OCI-LY1 (cell line): ENCODE results near the gene SLC24A4.

Source experiments
- H2AFZ ChIP-seq: fragments of 200-600 bp; sonication (generic), shearing (Covaris generic); 2 replicates; pipeline ENCODE4 v1.6.0; 2014; ENCODE audit warnings: antibody characterized with exemption, mild to moderate bottlenecking, low read length
- H3F3A ChIP-seq: fragments of 200-600 bp; sonication (generic), shearing (Covaris generic); 2 replicates; pipeline ENCODE4 v1.6.0; 2014; ENCODE audit warnings: mild to moderate bottlenecking, antibody characterized with exemption, low read length, moderate library complexity; ENCODE audit not compliant: insufficient read depth
- H3K27ac ChIP-seq: fragments of 200-600 bp; sonication (generic); 2 replicates; pipeline ENCODE4 v1.5.1; 2014; ENCODE audit warnings: low read length, mixed run types, mild to moderate bottlenecking, low read depth; ENCODE audit not compliant: poor library complexity, severe bottlenecking
- H3K27me3 ChIP-seq: fragments of 200-600 bp; sonication (generic); 2 replicates; pipeline ENCODE4 v1.6.0; 2014; ENCODE audit warnings: antibody characterized with exemption, mild to moderate bottlenecking, low read length, moderate library complexity; ENCODE audit not compliant: insufficient read depth
- H3K36me3 ChIP-seq: fragments of 200-600 bp; sonication (generic); 2 replicates; pipeline ENCODE4 v1.6.1; 2014; ENCODE audit warnings: mild to moderate bottlenecking, antibody characterized with exemption, low read length, moderate library complexity, mixed read lengths; ENCODE audit not compliant: insufficient read depth
- H3K4me1 ChIP-seq: fragments of 200-600 bp; sonication (generic); 2 replicates; pipeline ENCODE4 v1.5.1; 2014; ENCODE audit warnings: mild to moderate bottlenecking, low read length, moderate library complexity; ENCODE audit not compliant: insufficient read depth, severe bottlenecking
- H3K4me2 ChIP-seq: fragments of 200-600 bp; sonication (generic), shearing (Covaris generic); 2 replicates; pipeline ENCODE4 v1.6.1; 2014; ENCODE audit warnings: low read length
- H3K4me3 ChIP-seq: fragments of 200-600 bp; sonication (generic); 2 replicates; pipeline ENCODE4 v1.5.1; 2014; ENCODE audit warnings: low read length, low read depth, mild to moderate bottlenecking, mixed read lengths; ENCODE audit not compliant: poor library complexity, severe bottlenecking
- H3K79me2 ChIP-seq: fragments of 200-600 bp; shearing (Covaris generic); 2 replicates; pipeline ENCODE4 v1.6.1; 2016; ENCODE audit warnings: mixed run types, low read length, mixed read lengths; ENCODE audit not compliant: insufficient read depth
- H3K9ac ChIP-seq: fragments of 200-600 bp; sonication (generic), shearing (Covaris generic); 2 replicates; pipeline ENCODE4 v1.6.1; 2014; ENCODE audit warnings: mild to moderate bottlenecking, low read length, mixed read lengths
- H3K9me2 ChIP-seq: fragments of 200-600 bp; sonication (generic), shearing (Covaris generic); 2 replicates; pipeline ENCODE4 v1.6.1; 2014; ENCODE audit warnings: low read depth, mild to moderate bottlenecking, low read length, mixed read lengths
- H3K9me3 ChIP-seq: fragments of 200-600 bp; shearing (Covaris generic); 2 replicates; pipeline ENCODE4 v1.6.1; 2014; ENCODE audit warnings: low read length, mixed read lengths
- H4K20me1 ChIP-seq: fragments of 200-600 bp; sonication (generic), shearing (Covaris generic); 2 replicates; pipeline ENCODE4 v1.6.0; 2016; ENCODE audit warnings: mild to moderate bottlenecking, low read length; ENCODE audit not compliant: insufficient read depth
- EZH2 ChIP-seq: fragments of 200-600 bp; sonication (generic), shearing (Covaris generic); IDR thresholded peaks from 2 replicates; pipeline ENCODE4 v1.8.0; 2017; ENCODE audit warnings: borderline replicate concordance, mixed run types, mild to moderate bottlenecking, antibody characterized with exemption, low read length, moderate library complexity, mixed read lengths
- TF ChIP-seq, protein P1 (sequence below): fragments of 200-600 bp; sonication (generic), shearing (Covaris generic); IDR thresholded peaks from 2 replicates; pipeline ENCODE4 v1.5.1; 2017; ENCODE audit warnings: mild to moderate bottlenecking, antibody characterized with exemption, low read length, moderate library complexity, mixed read lengths

The SLC24A4 gene

DNA sequence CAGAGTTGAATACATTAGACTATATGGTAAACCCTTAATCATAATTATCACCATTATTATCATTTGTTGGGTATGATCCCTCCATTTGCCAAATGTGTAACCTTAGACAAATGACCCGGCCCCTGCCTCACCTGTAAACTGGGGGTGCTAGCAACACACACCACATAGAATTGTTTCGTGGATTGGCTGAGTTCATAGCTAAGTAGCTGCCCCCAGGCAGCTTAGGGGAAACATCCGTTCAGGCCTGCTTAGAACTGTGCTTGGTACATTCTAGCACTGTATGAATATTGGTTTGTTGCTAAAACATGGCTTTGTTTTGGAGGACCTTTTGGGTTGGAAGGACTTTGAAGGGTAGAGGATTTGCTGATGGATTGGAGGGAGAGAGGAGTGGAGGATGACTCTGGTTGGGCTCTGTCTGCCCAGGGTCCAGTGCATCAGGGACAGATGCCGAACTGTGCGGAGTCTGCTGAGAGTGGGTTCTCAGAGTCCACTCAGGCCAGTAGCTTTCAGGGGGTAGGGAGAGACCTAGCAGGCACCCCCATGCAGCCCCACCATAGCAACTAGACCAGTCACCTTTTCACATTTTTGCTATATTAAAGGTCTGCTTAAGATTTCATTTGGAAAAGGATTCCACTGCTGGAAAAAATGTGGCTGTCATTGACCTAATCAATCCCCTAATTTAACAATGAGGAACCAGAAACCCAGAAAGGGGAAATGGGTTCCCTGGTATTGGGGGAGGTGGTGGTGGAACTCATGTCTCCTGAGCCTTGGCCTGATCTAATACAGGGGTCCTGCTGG, 192.8 kb downstream of the SLC24A4 start:
- TF ChIP-seq, protein P1, sequence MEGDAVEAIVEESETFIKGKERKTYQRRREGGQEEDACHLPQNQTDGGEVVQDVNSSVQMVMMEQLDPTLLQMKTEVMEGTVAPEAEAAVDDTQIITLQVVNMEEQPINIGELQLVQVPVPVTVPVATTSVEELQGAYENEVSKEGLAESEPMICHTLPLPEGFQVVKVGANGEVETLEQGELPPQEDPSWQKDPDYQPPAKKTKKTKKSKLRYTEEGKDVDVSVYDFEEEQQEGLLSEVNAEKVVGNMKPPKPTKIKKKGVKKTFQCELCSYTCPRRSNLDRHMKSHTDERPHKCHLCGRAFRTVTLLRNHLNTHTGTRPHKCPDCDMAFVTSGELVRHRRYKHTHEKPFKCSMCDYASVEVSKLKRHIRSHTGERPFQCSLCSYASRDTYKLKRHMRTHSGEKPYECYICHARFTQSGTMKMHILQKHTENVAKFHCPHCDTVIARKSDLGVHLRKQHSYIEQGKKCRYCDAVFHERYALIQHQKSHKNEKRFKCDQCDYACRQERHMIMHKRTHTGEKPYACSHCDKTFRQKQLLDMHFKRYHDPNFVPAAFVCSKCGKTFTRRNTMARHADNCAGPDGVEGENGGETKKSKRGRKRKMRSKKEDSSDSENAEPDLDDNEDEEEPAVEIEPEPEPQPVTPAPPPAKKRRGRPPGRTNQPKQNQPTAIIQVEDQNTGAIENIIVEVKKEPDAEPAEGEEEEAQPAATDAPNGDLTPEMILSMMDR, result no peak
- TF ChIP-seq EZH2, result no peak
- no peak overlapping the region for H3K4me3 ChIP-seq
- no peaks in the 10 kb centered on the region for H3K4me1 ChIP-seq
- no peak overlapping the region for H3K9ac ChIP-seq
- no peaks in the 10 kb centered on the region for H3F3A ChIP-seq
- H3K4me2 ChIP-seq, result no peak overlapping the region
- no peaks in the 10 kb centered on the region for H3K27me3 ChIP-seq
- H3K36me3 ChIP-seq, result no peaks in the 10 kb centered on the region
- H4K20me1 ChIP-seq, result no peaks in the 10 kb centered on the region
- no peaks in the 10 kb centered on the region for H3K79me2 ChIP-seq
- no peaks in the 10 kb centered on the region for H3K9me2 ChIP-seq
- H2AFZ ChIP-seq, result no peak overlapping the region
- H3K27ac ChIP-seq, result no peak overlapping the region
- H3K9me3 ChIP-seq, result no peaks in the 10 kb centered on the region

DNA sequence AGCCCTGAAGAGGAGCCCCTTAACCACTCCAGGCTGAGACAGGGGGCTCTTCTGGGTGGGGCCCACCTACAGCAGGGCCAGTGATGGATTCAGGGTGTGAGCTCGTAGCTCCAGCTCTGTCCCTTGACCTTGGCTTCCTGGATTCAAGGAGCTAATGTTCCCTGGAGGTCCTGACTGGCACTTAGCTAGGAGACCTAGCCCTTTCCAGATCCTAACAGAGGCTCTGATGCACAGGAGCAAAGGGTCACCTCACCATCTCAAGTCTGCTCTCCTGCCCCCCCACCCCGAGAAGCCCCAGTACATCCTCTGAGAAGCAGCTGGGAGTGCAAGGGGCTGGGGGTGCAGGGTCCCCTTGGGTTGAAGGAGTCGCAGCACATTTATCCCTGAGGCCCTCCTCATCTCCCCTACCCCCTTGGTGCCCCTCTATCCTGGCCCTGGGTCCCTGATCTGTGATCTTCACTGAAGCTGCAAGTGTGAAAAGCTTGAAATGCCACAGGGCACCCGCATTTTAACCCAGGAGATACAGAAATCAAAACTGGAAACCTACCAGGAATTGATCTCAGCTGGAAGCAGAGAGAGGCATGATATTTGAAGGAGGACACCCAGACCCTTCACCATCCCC, 193.5 kb downstream of the SLC24A4 start:
- Histone ChIP-seq H2AFZ (no peak overlapping the region), H3K27ac (no peak overlapping the region), H3K4me1 (no peaks in the 10 kb centered on the region), H3K9me3 (no peaks in the 10 kb centered on the region), H3K79me2 (no peaks in the 10 kb centered on the region), H3K27me3 (no peaks in the 10 kb centered on the region), H3K9me2 (no peaks in the 10 kb centered on the region), H3F3A (no peaks in the 10 kb centered on the region), H3K4me3 (no peak overlapping the region), H3K36me3 (no peaks in the 10 kb centered on the region), H3K4me2 (no peak overlapping the region), H4K20me1 (no peaks in the 10 kb centered on the region), H3K9ac (no peak overlapping the region)
- TF ChIP-seq, protein P1, result no peak
- TF ChIP-seq EZH2, result no peak

GRCh38 chr14:92516966-92517506, 194.1 kb downstream of the SLC24A4 start:
- Histone ChIP-seq H2AFZ (no peak overlapping the region), H3K36me3 (no peaks in the 10 kb centered on the region), H3K9me2 (no peaks in the 10 kb centered on the region), H3K4me1 (no peaks in the 10 kb centered on the region), H3K4me3 (no peak overlapping the region), H3F3A (no peaks in the 10 kb centered on the region), H4K20me1 (no peaks in the 10 kb centered on the region), H3K9ac (no peak overlapping the region), H3K9me3 (no peaks in the 10 kb centered on the region), H3K79me2 (no peaks in the 10 kb centered on the region), H3K27me3 (no peaks in the 10 kb centered on the region), H3K4me2 (no peak overlapping the region), H3K27ac (no peak overlapping the region)
- no peak for TF ChIP-seq EZH2
- TF ChIP-seq, protein P1, result no peak
